H9 (cell line): ENCODE results near the gene OR5AC2. TPM values are rescaled to one million over a fixed set of nuclear protein-coding genes. Genes with fewer than 3 reads are reported as not detected.

Source experiments
- DNase-seq: peaks from one replicate; pipeline ENCODE4 v3.0.0-alpha.2; 2017
- H2AFZ ChIP-seq: one replicate; pipeline ENCODE4 v1.6.1; 2013; ENCODE audit warnings: mild to moderate bottlenecking, low read length, control low read depth, moderate library complexity
- H2AK5ac ChIP-seq: 2 replicates; pipeline ENCODE4 v1.6.1; 2013; ENCODE audit warnings: low read length, control low read depth, mixed read lengths; ENCODE audit not compliant: insufficient read length
- H2BK120ac ChIP-seq: one replicate; pipeline ENCODE4 v1.6.1; 2013; ENCODE audit warnings: low read depth, mild to moderate bottlenecking, low read length, control low read depth, inconsistent platforms; ENCODE audit not compliant: poor library complexity, severe bottlenecking
- H2BK12ac ChIP-seq: 2 replicates; pipeline ENCODE4 v1.6.1; 2013; ENCODE audit warnings: low read length, control low read depth, mixed read lengths, low read depth; ENCODE audit not compliant: insufficient read length
- H2BK15ac ChIP-seq: 2 replicates; pipeline ENCODE4 v1.6.1; 2013; ENCODE audit warnings: low read depth, low read length, control low read depth
- H2BK20ac ChIP-seq: one replicate; pipeline ENCODE4 v1.6.1; 2013; ENCODE audit warnings: low read depth, mild to moderate bottlenecking, low read length, control low read depth, inconsistent platforms; ENCODE audit not compliant: poor library complexity, severe bottlenecking
- H2BK5ac ChIP-seq: 2 replicates; pipeline ENCODE4 v1.6.1; 2013; ENCODE audit warnings: low read length, control low read depth, mixed read lengths; ENCODE audit not compliant: insufficient read length
- H3K14ac ChIP-seq: 2 replicates; pipeline ENCODE4 v1.6.1; 2013; ENCODE audit warnings: low read length, control low read depth; ENCODE audit not compliant: insufficient read depth
- H3K18ac ChIP-seq: 2 replicates; pipeline ENCODE4 v1.6.1; 2013; ENCODE audit warnings: low read depth, mild to moderate bottlenecking, mixed read lengths, low read length, control low read depth; ENCODE audit not compliant: insufficient read length
- H3K23ac ChIP-seq: 2 replicates; pipeline ENCODE4 v1.6.1; 2013; ENCODE audit warnings: low read length, control low read depth, mixed read lengths, low read depth; ENCODE audit not compliant: insufficient read length
- H3K23me2 ChIP-seq: 2 replicates; pipeline ENCODE4 v1.6.1; 2013; ENCODE audit warnings: low read depth, mild to moderate bottlenecking, mixed read lengths, low read length, control low read depth; ENCODE audit not compliant: insufficient read length, poor library complexity, severe bottlenecking
- H3K27ac ChIP-seq: 2 replicates; pipeline ENCODE4 v1.5.1; 2013; ENCODE audit warnings: low read length, control low read depth, mixed read lengths, low read depth; ENCODE audit not compliant: insufficient read length
- H3K27me3 ChIP-seq: 2 replicates; pipeline ENCODE4 v1.6.1; 2013; ENCODE audit warnings: low read length, control low read depth, inconsistent platforms; ENCODE audit not compliant: insufficient read depth
- H3K4ac ChIP-seq: 2 replicates; pipeline ENCODE4 v1.6.1; 2013; ENCODE audit warnings: low read depth, mild to moderate bottlenecking, control low read depth, inconsistent platforms, low read length, moderate library complexity
- H3K4me1 ChIP-seq: 2 replicates; pipeline ENCODE4 v1.6.1; 2013; ENCODE audit warnings: low read length, control low read depth, inconsistent platforms; ENCODE audit not compliant: insufficient read depth
- H3K4me2 ChIP-seq: 2 replicates; pipeline ENCODE4 v1.6.1; 2013; ENCODE audit warnings: low read length, control low read depth, mixed read lengths; ENCODE audit not compliant: insufficient read length, insufficient read depth
- H3K56ac ChIP-seq: 2 replicates; pipeline ENCODE4 v1.6.1; 2013; ENCODE audit warnings: low read depth, mild to moderate bottlenecking, mixed read lengths, low read length, control low read depth; ENCODE audit not compliant: insufficient read length
- H3K79me1 ChIP-seq: 2 replicates; pipeline ENCODE4 v1.6.1; 2013; ENCODE audit warnings: low read depth, mild to moderate bottlenecking, moderate library complexity, low read length, control low read depth, inconsistent platforms; ENCODE audit not compliant: insufficient read depth, poor library complexity, severe bottlenecking
- H3K79me2 ChIP-seq: 2 replicates; pipeline ENCODE4 v1.6.1; 2013; ENCODE audit warnings: low read length, control low read depth, inconsistent platforms; ENCODE audit not compliant: insufficient read depth
- H3K9ac ChIP-seq: 2 replicates; pipeline ENCODE4 v1.6.1; 2013; ENCODE audit warnings: low read length, control low read depth, mixed read lengths; ENCODE audit not compliant: insufficient read length; ENCODE audit errors: extremely low read depth
- H3K9me3 ChIP-seq: one replicate; pipeline ENCODE4 v1.6.1; 2013; ENCODE audit warnings: low read depth, low read length, inconsistent platforms; ENCODE audit not compliant: control insufficient read depth
- H3T11ph ChIP-seq: one replicate; pipeline ENCODE4 v1.6.1; 2013; ENCODE audit warnings: mild to moderate bottlenecking, low read length, control low read depth, inconsistent platforms
- H4K20me1 ChIP-seq: one replicate; pipeline ENCODE4 v1.6.1; 2013; ENCODE audit not compliant: control insufficient read depth, insufficient read length, insufficient read depth
- H4K5ac ChIP-seq: 2 replicates; pipeline ENCODE4 v1.6.1; 2013; ENCODE audit warnings: low read depth, mild to moderate bottlenecking, mixed read lengths, low read length, control low read depth; ENCODE audit not compliant: insufficient read length
- H4K8ac ChIP-seq: replicated peaks from 2 replicates; pipeline ENCODE4 v1.6.1; 2013; ENCODE audit warnings: low read length, control low read depth, mixed read lengths, low read depth; ENCODE audit not compliant: insufficient read length
- H4K91ac ChIP-seq: 2 replicates; pipeline ENCODE4 v1.6.1; 2013; ENCODE audit warnings: low read depth, mild to moderate bottlenecking, moderate library complexity, mixed read lengths, low read length, control low read depth; ENCODE audit not compliant: insufficient read length
- H3K27ac Mint-ChIP-seq, 3 experiments: 2 replicates in 2 of 3; 3 replicates in 1 of 3; pipeline ENCODE4 v1.8.0; 2020 to 2021; ENCODE audit warnings: mixed read lengths in 3 of 3, mild to moderate bottlenecking in 1 of 3, moderate library complexity in 1 of 3
- H3K27me3 Mint-ChIP-seq: 2 replicates; pipeline ENCODE4 v1.8.0; 2021; ENCODE audit warnings: low read depth, mild to moderate bottlenecking, moderate library complexity, mixed read lengths
- H3K36me3 Mint-ChIP-seq, 3 experiments: 2 replicates in 2 of 3; 3 replicates in 1 of 3; pipeline ENCODE4 v1.8.0; 2020 to 2021; ENCODE audit warnings: low read depth in 3 of 3, mixed read lengths in 3 of 3; ENCODE audit not compliant: insufficient read depth in 1 of 3
- H3K4me1 Mint-ChIP-seq, 2 experiments: 2 replicates each; pipeline ENCODE4 v1.8.0; 2020; ENCODE audit warnings: mixed read lengths in 2 of 2
- H3K4me3 Mint-ChIP-seq, 2 experiments: 2 replicates in 1 of 2; 3 replicates in 1 of 2; pipeline ENCODE4 v1.8.0; 2020 to 2021; ENCODE audit warnings: mild to moderate bottlenecking in 2 of 2, mixed read lengths in 2 of 2, moderate library complexity in 1 of 2
- H3K9me3 Mint-ChIP-seq, 2 experiments: 2 replicates in 1 of 2; 3 replicates in 1 of 2; pipeline ENCODE4 v1.8.0; 2020; ENCODE audit warnings: mild to moderate bottlenecking in 2 of 2, mixed read lengths in 2 of 2, moderate library complexity in 1 of 2
- CTCF ChIP-seq: fragments of 200-600 bp; sonication (generic); conservative IDR thresholded peaks from 3 replicates; pipeline ENCODE4 v1.8.0; 2021; ENCODE audit warnings: antibody characterized with exemption, mild to moderate bottlenecking
- WGBS: extraction: QIAGEN DNeasy Blood & Tissue Kit; methylation state at CpG from one replicate; pipeline ENCODE4 v1.1.7; 2013; ENCODE audit warnings: missing lambda C conversion rate, low lambda C conversion rate, mixed read lengths; ENCODE audit not compliant: insufficient read length; ENCODE audit errors: extremely low coverage; 5-methylcytosine and 5-hydroxymethylcytosine counted together
- total RNA-seq: library from RNA; stranded (reverse); gene quantifications from 2 replicates; pipeline ENCODE4 v1.2.1, GENCODE V29; 2021

OR5AC2 gene
- total RNA-seq, 1 experiment from 2014 or later = not detected

- Histone ChIP-seq H2BK20ac (no peak overlapping the region), H3K14ac (no peak overlapping the region), H3K4ac (no peak overlapping the region), H3T11ph (no peak overlapping the region), H2AFZ (no peak overlapping the region), H3K27me3 (no peaks in the 10 kb centered on the region), H3K9me3 (no peaks in the 10 kb centered on the region), H3K18ac (no peak overlapping the region), H3K23me2 (no peaks in the 10 kb centered on the region), H3K4me1 (no peaks in the 10 kb centered on the region), H2BK120ac (no peak overlapping the region), H4K8ac (no peak overlapping the region), H2BK12ac (no peak overlapping the region), H4K5ac (no peak overlapping the region), H3K4me2 (no peak overlapping the region), H3K23ac (no peak overlapping the region), H3K79me2 (no peaks in the 10 kb centered on the region), H3K56ac (no peak overlapping the region), H2BK15ac (no peak overlapping the region), H4K20me1 (no peaks in the 10 kb centered on the region), H3K79me1 (no peaks in the 10 kb centered on the region), H4K91ac (no peak overlapping the region), H2AK5ac (no peak overlapping the region), H2BK5ac (no peak overlapping the region), H3K27ac (no peak overlapping the region), H3K9ac (no peak overlapping the region)
- H3K4me3 Mint-ChIP-seq = no peak overlapping the region
- DNase-seq = no peak
- no peak overlapping the region for H3K27ac Mint-ChIP-seq
- TF ChIP-seq CTCF = no peak
- H3K27me3 Mint-ChIP-seq = no peaks in the 10 kb centered on the region
- H3K36me3 Mint-ChIP-seq = no peaks in the 10 kb centered on the region
- no CpG with 5 or more reads among the region's 1 CpG for WGBS
- no peaks in the 10 kb centered on the region for H3K4me1 Mint-ChIP-seq
- H3K9me3 Mint-ChIP-seq = peaks cover 0 to 2% of the 10 kb centered on the region in 2 experiments; a peak in 1 of 5 replicates
These were observed 38.4 kb upstream of the OR5AC2 start for GRCh38 chr3:98048586-98048985.
